Uterus (tissue), 4 donors: ENCODE measurements around the gene PLAAT5. TPM values are rescaled to one million over a fixed set of nuclear protein-coding genes. Genes with fewer than 3 reads are reported as not detected.

ENCODE experiments used
- DNase-seq, 2 donors: peaks; one replicate each; pipeline ENCODE4 v3.0.0-alpha.2; 2019 to 2020
- H3K27ac ChIP-seq, 2 donors: fragments of 200-600 bp; sonication (generic); 1 replicate in 1 of 2; 2 replicates in 1 of 2; pipeline ENCODE4 v1.5.1; 2016 to 2018
- H3K27me3 ChIP-seq, 2 donors: fragments of 200-600 bp; sonication (generic); one replicate each; pipeline ENCODE4 v1.5.1; 2018 to 2019; ENCODE audit warnings: control low read depth in 1 of 2
- H3K36me3 ChIP-seq, 2 donors: fragments of 200-600 bp; sonication (generic); one replicate each; pipeline ENCODE4 v1.5.1; 2019; ENCODE audit warnings: control low read depth in 1 of 2
- H3K4me1 ChIP-seq, 2 donors: fragments of 200-600 bp; sonication (generic); one replicate each; pipeline ENCODE4 v1.5.1; 2018 to 2019; ENCODE audit warnings: control low read depth in 1 of 2
- H3K4me3 ChIP-seq, 2 donors: fragments of 200-600 bp; sonication (generic); 1 replicate in 1 of 2; 2 replicates in 1 of 2; pipeline ENCODE4 v1.5.1; 2018 to 2019; ENCODE audit warnings: mild to moderate bottlenecking in 1 of 2
- H3K9me3 ChIP-seq, 2 donors: fragments of 200-600 bp; sonication (generic); one replicate each; pipeline ENCODE4 v1.5.1; 2019; ENCODE audit warnings: control low read depth in 1 of 2
- POLR2A ChIP-seq, 2 donors: fragments of 450-650 bp; IDR thresholded peaks; one replicate each; pipeline ENCODE4 v1.6.1; 2016; ENCODE audit warnings: antibody characterized with exemption in 2 of 2, mild to moderate bottlenecking in 1 of 2, moderate library complexity in 1 of 2
- intact Hi-C: fragments of 100-400 bp; cut with DNase I; formaldehyde crosslinking; loops from one replicate; pipeline ENCODE4 v1.15.1; 2023; ENCODE audit warnings: low total_unique reads
- total RNA-seq, 4 donors: library from RNA; depleted of rRNA in 3 of 4; stranded (reverse); fragments of >200 nt in 3 of 4; gene quantifications; one replicate each; pipeline versions ENCODE4 v1.1.0 to v1.2.4, GENCODE V29; 2014 to 2023
- TF ChIP-seq, protein P1 (sequence below), 4 experiments: fragments of 200-600 bp in 2 of 4; fragments of 450-650 bp in 2 of 4; sonication (generic) in 2 of 4; IDR thresholded peaks; one replicate each; pipeline ENCODE4 v1.5.1; 2016 to 2019; ENCODE audit warnings: antibody characterized with exemption in 4 of 4, mild to moderate bottlenecking in 2 of 4, moderate library complexity in 1 of 4
- donor health status: DM: yes; HTN: yes; CAD: no.

PLAAT5 gene
- total RNA-seq, 4 donors from 2014 or later, result 0.29 to 4.2 (median 3.7) TPM; not detected in 1

DNA sequence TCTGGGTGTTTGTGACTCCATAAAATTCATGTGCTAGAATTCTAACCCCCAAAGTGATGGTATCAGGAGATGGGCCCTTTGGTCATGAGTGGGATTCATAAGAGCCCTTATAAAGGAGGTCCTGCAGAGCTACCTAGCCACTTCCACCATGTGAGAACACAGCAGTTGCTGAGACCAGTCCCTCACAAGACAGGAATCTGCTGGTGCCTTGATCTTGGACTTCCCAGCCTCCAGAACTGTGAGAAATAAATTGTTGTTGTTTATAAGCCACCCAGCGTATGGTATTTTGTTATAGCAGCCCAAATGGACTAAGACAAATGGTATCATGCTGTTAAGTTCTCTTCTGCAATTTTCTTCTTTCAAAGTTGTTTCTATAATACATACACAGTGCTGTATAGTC is 1.5 kb upstream of the PLAAT5 start:
- H3K27me3 ChIP-seq, result no peaks in the 10 kb centered on the region
- no peak overlapping the region for H3K4me3 ChIP-seq
- no peaks in the 10 kb centered on the region for H3K36me3 ChIP-seq
- intact Hi-C loops, result no loop called here
- no peak for TF ChIP-seq POLR2A (IDR thresholded peaks at IDR 0.05)
- TF ChIP-seq, protein P1, sequence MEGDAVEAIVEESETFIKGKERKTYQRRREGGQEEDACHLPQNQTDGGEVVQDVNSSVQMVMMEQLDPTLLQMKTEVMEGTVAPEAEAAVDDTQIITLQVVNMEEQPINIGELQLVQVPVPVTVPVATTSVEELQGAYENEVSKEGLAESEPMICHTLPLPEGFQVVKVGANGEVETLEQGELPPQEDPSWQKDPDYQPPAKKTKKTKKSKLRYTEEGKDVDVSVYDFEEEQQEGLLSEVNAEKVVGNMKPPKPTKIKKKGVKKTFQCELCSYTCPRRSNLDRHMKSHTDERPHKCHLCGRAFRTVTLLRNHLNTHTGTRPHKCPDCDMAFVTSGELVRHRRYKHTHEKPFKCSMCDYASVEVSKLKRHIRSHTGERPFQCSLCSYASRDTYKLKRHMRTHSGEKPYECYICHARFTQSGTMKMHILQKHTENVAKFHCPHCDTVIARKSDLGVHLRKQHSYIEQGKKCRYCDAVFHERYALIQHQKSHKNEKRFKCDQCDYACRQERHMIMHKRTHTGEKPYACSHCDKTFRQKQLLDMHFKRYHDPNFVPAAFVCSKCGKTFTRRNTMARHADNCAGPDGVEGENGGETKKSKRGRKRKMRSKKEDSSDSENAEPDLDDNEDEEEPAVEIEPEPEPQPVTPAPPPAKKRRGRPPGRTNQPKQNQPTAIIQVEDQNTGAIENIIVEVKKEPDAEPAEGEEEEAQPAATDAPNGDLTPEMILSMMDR (IDR thresholded peaks at IDR 0.05), result no peak
- H3K9me3 ChIP-seq, result no peaks in the 10 kb centered on the region
- no peak for DNase-seq
- H3K4me1 ChIP-seq, result peaks cover 0 to 6% of the 10 kb centered on the region in 2 donors
- H3K27ac ChIP-seq, result no peak overlapping the region

- Histone ChIP-seq H3K36me3 (no peaks in the 10 kb centered on the region), H3K27me3 (no peaks in the 10 kb centered on the region), H3K9me3 (no peaks in the 10 kb centered on the region), H3K4me3 (peak overlapping the region; percentile 34 to 40), H3K4me1 (peaks cover 0 to 6% of the 10 kb centered on the region in 2 donors), H3K27ac (peak overlapping the region in 1 of 2 donors; percentile 63)
- TF ChIP-seq POLR2A (IDR thresholded peaks at IDR 0.05), result no peak
- TF ChIP-seq, protein P1 (IDR thresholded peaks at IDR 0.05), result no peak
- no peak for DNase-seq
- intact Hi-C loops, result no loop called here
Observed at GRCh38 chr11:63491636-63492372, 837 bp upstream of the PLAAT5 start.

- no peak for TF ChIP-seq POLR2A (IDR thresholded peaks at IDR 0.05)
- TF ChIP-seq, protein P1 (IDR thresholded peaks at IDR 0.05), result no peak
- Histone ChIP-seq H3K27me3 (no peaks in the 10 kb centered on the region), H3K36me3 (no peaks in the 10 kb centered on the region), H3K4me3 (peak overlapping the region; percentile 34 to 40), H3K9me3 (no peaks in the 10 kb centered on the region), H3K4me1 (peaks cover 0 to 6% of the 10 kb centered on the region in 2 donors), H3K27ac (peak overlapping the region; percentile 63 to 77)
- intact Hi-C loops, result no loop called here
- DNase-seq, result no peak
Observed at GRCh38 chr11:63491240-63491587, 247 bp upstream of the PLAAT5 start.

DNA sequence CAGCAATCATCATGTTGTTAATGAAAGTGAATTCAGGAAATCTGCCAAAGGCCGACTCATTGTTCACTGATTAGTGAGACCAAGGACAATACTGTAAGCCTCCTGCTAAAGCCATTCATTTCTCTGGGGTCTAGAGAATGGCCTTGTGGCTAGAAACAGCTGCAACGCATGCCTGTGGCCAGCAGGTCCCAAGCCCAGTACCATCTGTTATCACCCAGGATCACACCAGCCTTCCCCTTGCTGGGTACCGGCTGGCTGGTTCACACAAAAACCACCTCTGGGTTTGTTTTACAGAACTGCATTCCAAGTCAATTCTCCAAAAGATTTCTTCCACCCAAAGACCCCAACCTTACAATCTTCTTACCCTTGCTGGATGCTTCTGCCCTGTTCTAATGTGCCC is 1.1 kb downstream of the PLAAT5 start:
- intact Hi-C loops, result loop anchor here (10.0 kb wide), 1 partner anchor 255 kb away; no protein-coding TSS in a partner anchor
- Histone ChIP-seq H3K36me3 (no peaks in the 10 kb centered on the region), H3K27ac (peak overlapping the region in 1 of 2 donors; percentile 77), H3K27me3 (no peaks in the 10 kb centered on the region), H3K9me3 (no peaks in the 10 kb centered on the region), H3K4me1 (peaks cover 0 to 6% of the 10 kb centered on the region in 2 donors), H3K4me3 (no peak overlapping the region)
- no peak for DNase-seq
- no peak for TF ChIP-seq POLR2A (IDR thresholded peaks at IDR 0.05)
- TF ChIP-seq, protein P1 (IDR thresholded peaks at IDR 0.05), result no peak

GRCh38 chr11:63488789-63489188 is 2.2 kb downstream of the PLAAT5 start:
- Histone ChIP-seq H3K9me3 (no peaks in the 10 kb centered on the region), H3K27ac (no peak overlapping the region)
- intact Hi-C loops, result loop anchor here (10.0 kb wide), 1 partner anchor 256 kb away; no protein-coding TSS in a partner anchor

More at GRCh38 chr11:63488789-63489188, 2.2 kb downstream of the PLAAT5 start:
- no peaks in the 10 kb centered on the region for H3K27me3 ChIP-seq
- no peaks in the 10 kb centered on the region for H3K36me3 ChIP-seq
- DNase-seq, result no peak
- peaks cover 0 to 6% of the 10 kb centered on the region in 2 donors for H3K4me1 ChIP-seq
- TF ChIP-seq, protein P1 (IDR thresholded peaks at IDR 0.05), result no peak
- TF ChIP-seq POLR2A (IDR thresholded peaks at IDR 0.05), result no peak
- no peak overlapping the region for H3K4me3 ChIP-seq
